Epidermal melanocyte (primary cell): ENCODE data around the gene RIN3.

ENCODE experiments used
- DNase-seq: peaks from one replicate; pipeline ENCODE4 v3.0.0; 2011; ENCODE audit warnings: low spot score; ENCODE audit not compliant: insufficient read length

The RIN3 gene

GRCh38 chr14:92507174-92507768 lies 6.3 kb upstream of the RIN3 start:
- no peak for DNase-seq

GRCh38 chr14:92510972-92511371 lies 2.6 kb upstream of the RIN3 start:
- no peak for DNase-seq

- DNase-seq: no peak
Observed at GRCh38 chr14:92511453-92512238, 1.9 kb upstream of the RIN3 start.

GRCh38 chr14:92512807-92513203 lies 776 bp upstream of the RIN3 start:
- DNase-seq: no peak

- DNase-seq: no peak
Observed at GRCh38 chr14:92513966-92514843, 624 bp downstream of the RIN3 start.

- no peak for DNase-seq
Observed at GRCh38 chr14:92514844-92515514, 1.4 kb downstream of the RIN3 start.

GRCh38 chr14:92515546-92516343 lies 2.2 kb downstream of the RIN3 start:
- DNase-seq: no peak

GRCh38 chr14:92516344-92516965 lies 2.9 kb downstream of the RIN3 start:
- no peak for DNase-seq

- no peak for DNase-seq
Observed at GRCh38 chr14:92516966-92517506, 3.5 kb downstream of the RIN3 start.

- DNase-seq: no peak
Observed at GRCh38 chr14:92517761-92518160, 4.2 kb downstream of the RIN3 start.

- DNase-seq: no peak
Observed at GRCh38 chr14:92519246-92520101, 5.9 kb downstream of the RIN3 start.

- DNase-seq: no peak
Observed at GRCh38 chr14:92520102-92521057, 6.8 kb downstream of the RIN3 start.

GRCh38 chr14:92521058-92521415 lies 7.5 kb downstream of the RIN3 start:
- no peak for DNase-seq

GRCh38 chr14:92523752-92524151 lies 10.2 kb downstream of the RIN3 start:
- DNase-seq: no peak

GRCh38 chr14:92524602-92525185 lies 11.1 kb downstream of the RIN3 start:
- DNase-seq: no peak

GRCh38 chr14:92525322-92526095 lies 11.9 kb downstream of the RIN3 start:
- no peak for DNase-seq

GRCh38 chr14:92527721-92528120 lies 14.1 kb downstream of the RIN3 start:
- DNase-seq: no peak
